Activated naive CD4-positive, alpha-beta T cell treated with anti-CD3 and anti-CD28 coated beads, Interleukin-2, amount 50 U/mL, for 24 hours (primary cell): ENCODE results near the gene CERS1.
A peak's percentile ranks its signal among the peaks of the same experiment; 100 is the strongest.
"Not testable (repeated sequence)": the region's sequence is repeated elsewhere in the genome, so short reads cannot be mapped to it uniquely, and the experiment has no call there.

Experiments used
- H3K27ac Mint-ChIP-seq: one replicate; pipeline ENCODE4 v1.8.0; 2021; ENCODE audit warnings: mild to moderate bottlenecking, mixed read lengths
- H3K27me3 Mint-ChIP-seq: one replicate; pipeline ENCODE4 v1.8.0; 2021; ENCODE audit warnings: mixed read lengths
- H3K36me3 Mint-ChIP-seq: one replicate; pipeline ENCODE4 v1.8.0; 2021; ENCODE audit warnings: mixed read lengths
- H3K4me1 Mint-ChIP-seq: one replicate; pipeline ENCODE4 v1.8.0; 2021; ENCODE audit warnings: mixed read lengths
- H3K4me3 Mint-ChIP-seq: one replicate; pipeline ENCODE4 v1.8.0; 2021; ENCODE audit warnings: mild to moderate bottlenecking, mixed read lengths
- H3K9me3 Mint-ChIP-seq: one replicate; pipeline ENCODE4 v1.8.0; 2021; ENCODE audit warnings: mixed read lengths

The CERS1 gene

DNA sequence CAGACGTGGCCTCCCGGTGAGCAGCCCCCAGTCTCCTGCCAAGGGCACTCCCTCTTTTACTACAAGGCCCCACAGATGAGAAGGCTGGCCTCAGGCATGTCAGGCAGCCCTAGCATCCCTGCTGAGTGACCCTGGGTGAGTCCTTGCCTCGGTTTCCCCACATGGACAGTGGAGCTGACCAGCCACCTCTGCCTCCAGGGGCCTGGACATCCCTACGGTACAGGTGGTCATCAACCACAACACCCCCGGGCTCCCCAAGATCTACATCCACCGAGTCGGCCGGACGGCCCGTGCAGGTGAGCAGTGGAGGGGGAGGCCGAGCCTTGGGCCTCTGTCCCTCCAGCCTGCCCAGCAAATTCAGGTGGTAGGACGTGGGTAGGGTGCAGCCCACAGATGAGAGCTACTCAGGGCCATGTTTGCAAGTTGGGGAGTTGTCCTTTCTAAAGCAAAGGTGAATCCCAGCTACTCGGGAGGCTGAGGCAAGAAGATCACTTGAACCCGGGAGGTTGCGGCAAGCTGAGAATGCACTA is 28.8 kb upstream of the CERS1 start:
- Mint-ChIP-seq H3K27me3 (no peaks in the 10 kb centered on the region), H3K4me3 (no peak overlapping the region), H3K36me3 (peaks cover 5% of the 10 kb centered on the region)

GRCh38 chr19:18922228-18922985 is 26.4 kb upstream of the CERS1 start:
- Mint-ChIP-seq H3K27ac (no peak overlapping the region), H3K4me3 (no peak overlapping the region), H3K4me1 (peaks cover 32% of the 10 kb centered on the region), H3K9me3 (no peaks in the 10 kb centered on the region), H3K27me3 (no peaks in the 10 kb centered on the region), H3K36me3 (peaks cover 5% of the 10 kb centered on the region)

More for the DNA sequence above, 28.8 kb upstream of the CERS1 start:
- Mint-ChIP-seq H3K4me1 (peaks cover 20% of the 10 kb centered on the region), H3K9me3 (no peaks in the 10 kb centered on the region), H3K27ac (no peak overlapping the region)

GRCh38 chr19:18921593-18921992 is 25.6 kb upstream of the CERS1 start:
- Mint-ChIP-seq H3K36me3 (peaks cover 8% of the 10 kb centered on the region), H3K27me3 (no peaks in the 10 kb centered on the region), H3K4me1 (peaks cover 39% of the 10 kb centered on the region), H3K4me3 (peak overlapping the region; percentile 97), H3K9me3 (no peaks in the 10 kb centered on the region), H3K27ac (no peak overlapping the region)

- H3K9me3 Mint-ChIP-seq: no peaks in the 10 kb centered on the region
- H3K27ac Mint-ChIP-seq: peak overlapping the region; percentile 97
- H3K4me1 Mint-ChIP-seq: peaks cover 45% of the 10 kb centered on the region
- peak overlapping the region; percentile 97 for H3K4me3 Mint-ChIP-seq
- no peaks in the 10 kb centered on the region for H3K27me3 Mint-ChIP-seq
- peaks cover 8% of the 10 kb centered on the region for H3K36me3 Mint-ChIP-seq
These were observed 24.4 kb upstream of the CERS1 start for GRCh38 chr19:18920400-18920799.

DNA sequence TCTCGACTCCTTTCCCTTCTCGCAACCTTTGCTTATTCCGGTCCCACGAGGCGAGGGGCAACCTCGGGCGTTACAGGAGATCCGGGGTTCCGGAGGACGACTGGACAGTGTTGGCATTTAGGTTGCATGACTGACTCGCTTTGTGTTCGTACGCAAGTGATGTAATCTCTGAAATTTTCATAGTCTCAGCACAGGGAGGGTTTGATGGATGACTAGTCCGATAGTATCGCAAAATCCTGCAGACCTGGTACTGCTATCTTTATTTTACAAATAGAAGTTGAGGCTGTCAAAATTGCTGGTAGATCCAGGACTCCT is 23.9 kb upstream of the CERS1 start:
- Mint-ChIP-seq H3K27ac (peak overlapping the region; percentile 97), H3K36me3 (peaks cover 8% of the 10 kb centered on the region), H3K4me1 (peaks cover 49% of the 10 kb centered on the region), H3K4me3 (peak overlapping the region; percentile 97), H3K9me3 (no peaks in the 10 kb centered on the region), H3K27me3 (no peaks in the 10 kb centered on the region)

- peaks cover 50% of the 10 kb centered on the region for H3K4me1 Mint-ChIP-seq
- peak within 1 kb of the TSS; percentile 97 for H3K4me3 Mint-ChIP-seq
- H3K27me3 Mint-ChIP-seq: no peaks in the 10 kb centered on the region
- peak within 1 kb of the TSS; percentile 97 for H3K27ac Mint-ChIP-seq
- H3K36me3 Mint-ChIP-seq: peaks cover 6% of the 10 kb centered on the region
- no peaks in the 10 kb centered on the region for H3K9me3 Mint-ChIP-seq
These were observed 23.3 kb upstream of the CERS1 start, which contains the start of the genes COPE and DDX49 for GRCh38 chr19:18919086-18919899. COPE (minus strand) TSS chr19:18919387; CDS start chr19:18919348, 39 bp downstream. DDX49 (plus strand) TSS chr19:18919715; CDS start chr19:18919742, 27 bp downstream.

- peak overlapping the region; percentile 78 for H3K4me3 Mint-ChIP-seq
- peak overlapping the region; percentile 46 for H3K27ac Mint-ChIP-seq
- peaks cover 11% of the 10 kb centered on the region for H3K36me3 Mint-ChIP-seq
- H3K9me3 Mint-ChIP-seq, H3K27me3 Mint-ChIP-seq: not testable (repeated sequence)
- peaks cover 62% of the 10 kb centered on the region for H3K4me1 Mint-ChIP-seq
These were observed 21.6 kb upstream of the CERS1 start for GRCh38 chr19:18917593-18917992.

DNA sequence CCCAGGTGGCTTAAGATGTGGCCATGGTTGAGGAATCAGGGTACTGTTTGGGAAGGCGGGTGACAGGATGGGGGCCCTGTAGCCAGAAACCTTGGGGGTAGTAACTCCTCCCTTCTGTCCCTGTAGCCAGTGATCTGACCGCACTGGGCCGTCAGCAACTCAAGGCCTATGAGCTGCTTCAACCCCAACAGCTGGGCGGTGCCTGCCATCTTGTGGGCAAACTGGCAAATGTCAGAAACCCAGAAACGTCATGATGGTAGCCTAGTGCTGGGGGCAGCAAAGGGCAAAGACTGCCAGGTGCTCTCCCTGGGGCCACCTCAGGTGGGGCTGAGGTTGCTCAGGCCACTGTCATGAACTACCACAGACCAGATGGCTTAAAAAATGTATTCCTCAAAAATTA is 19.7 kb upstream of the CERS1 start:
- Mint-ChIP-seq H3K4me3 (peak overlapping the region; percentile 52), H3K9me3 (no peaks in the 10 kb centered on the region), H3K27ac (no peak overlapping the region), H3K27me3 (no peaks in the 10 kb centered on the region), H3K4me1 (peaks cover 49% of the 10 kb centered on the region), H3K36me3 (peaks cover 11% of the 10 kb centered on the region)

GRCh38 chr19:18913466-18913865 is 17.5 kb upstream of the CERS1 start:
- H3K4me3 Mint-ChIP-seq: no peak overlapping the region
- H3K36me3 Mint-ChIP-seq: peaks cover 12% of the 10 kb centered on the region
- no peak overlapping the region for H3K27ac Mint-ChIP-seq
- H3K4me1 Mint-ChIP-seq: peaks cover 43% of the 10 kb centered on the region
- H3K9me3 Mint-ChIP-seq: no peaks in the 10 kb centered on the region
- H3K27me3 Mint-ChIP-seq: no peaks in the 10 kb centered on the region

- Mint-ChIP-seq H3K4me3 (no peak overlapping the region), H3K27me3 (no peaks in the 10 kb centered on the region), H3K4me1 (peaks cover 39% of the 10 kb centered on the region), H3K36me3 (peaks cover 12% of the 10 kb centered on the region), H3K9me3 (no peaks in the 10 kb centered on the region), H3K27ac (no peak overlapping the region)
These were observed 17.0 kb upstream of the CERS1 start for GRCh38 chr19:18912933-18913332.

- no peak overlapping the region for H3K27ac Mint-ChIP-seq
- H3K36me3 Mint-ChIP-seq: peaks cover 12% of the 10 kb centered on the region
- H3K4me3 Mint-ChIP-seq: no peak overlapping the region
- H3K9me3 Mint-ChIP-seq: no peaks in the 10 kb centered on the region
- H3K27me3 Mint-ChIP-seq: no peaks in the 10 kb centered on the region
- H3K4me1 Mint-ChIP-seq: peaks cover 25% of the 10 kb centered on the region
These were observed 15.0 kb upstream of the CERS1 start for GRCh38 chr19:18910801-18911436.

GRCh38 chr19:18910010-18910409 is 14.1 kb upstream of the CERS1 start:
- H3K4me3 Mint-ChIP-seq: no peak overlapping the region
- peaks cover 13% of the 10 kb centered on the region for H3K36me3 Mint-ChIP-seq
- H3K27me3 Mint-ChIP-seq: no peaks in the 10 kb centered on the region
- H3K9me3 Mint-ChIP-seq: no peaks in the 10 kb centered on the region
- no peak overlapping the region for H3K27ac Mint-ChIP-seq
- H3K4me1 Mint-ChIP-seq: peaks cover 19% of the 10 kb centered on the region

GRCh38 chr19:18908917-18909619 is 13.1 kb upstream of the CERS1 start:
- Mint-ChIP-seq H3K9me3 (no peaks in the 10 kb centered on the region), H3K36me3 (peaks cover 13% of the 10 kb centered on the region), H3K4me1 (peaks cover 16% of the 10 kb centered on the region), H3K4me3 (no peak overlapping the region), H3K27ac (no peak overlapping the region), H3K27me3 (no peaks in the 10 kb centered on the region)

GRCh38 chr19:18906605-18907519 is 10.9 kb upstream of the CERS1 start:
- H3K9me3 Mint-ChIP-seq: no peaks in the 10 kb centered on the region
- H3K27ac Mint-ChIP-seq: no peak overlapping the region
- peaks cover 8% of the 10 kb centered on the region for H3K36me3 Mint-ChIP-seq
- H3K4me3 Mint-ChIP-seq: no peak overlapping the region
- H3K4me1 Mint-ChIP-seq: peaks cover 4% of the 10 kb centered on the region
- no peaks in the 10 kb centered on the region for H3K27me3 Mint-ChIP-seq
